Activated CD4-positive, alpha-beta T cell treated with anti-CD3 and anti-CD28 coated beads for 1 hour (primary cell): ENCODE data around the gene POTEI.
"Not testable (repeated sequence)": the region's sequence is repeated elsewhere in the genome, so short reads cannot be mapped to it uniquely, and the experiment has no call there.

Experiments used
- DNase-seq: peaks from one replicate; pipeline ENCODE4 v3.0.0-alpha.2; 2020

Gene POTEI

DNA sequence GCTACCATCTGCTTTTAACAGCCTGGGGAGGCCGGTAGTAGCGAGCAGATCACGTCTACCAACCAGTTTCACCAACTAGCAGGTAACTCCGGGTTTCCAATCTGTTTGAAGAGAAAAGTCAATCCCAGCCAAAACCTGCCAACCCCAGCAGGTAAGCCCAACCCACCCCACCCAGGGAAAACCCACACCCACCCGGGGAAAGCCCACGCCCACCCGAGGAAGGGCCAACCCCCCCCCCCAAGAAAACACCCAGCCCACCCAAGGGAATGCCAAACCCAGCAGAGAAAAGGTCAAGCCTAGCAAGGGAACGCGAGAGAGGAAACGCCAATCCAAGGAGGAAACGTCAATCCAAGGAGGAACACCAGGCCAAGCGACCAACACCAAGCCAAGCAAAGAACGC is at the start of gene POTEI:
TSS of gene POTEI (minus strand) at position 101 of the 400 bp plus-strand sequence. CDS start at position 8, 93 bp downstream.
- not testable (repeated sequence) for DNase-seq

DNA sequence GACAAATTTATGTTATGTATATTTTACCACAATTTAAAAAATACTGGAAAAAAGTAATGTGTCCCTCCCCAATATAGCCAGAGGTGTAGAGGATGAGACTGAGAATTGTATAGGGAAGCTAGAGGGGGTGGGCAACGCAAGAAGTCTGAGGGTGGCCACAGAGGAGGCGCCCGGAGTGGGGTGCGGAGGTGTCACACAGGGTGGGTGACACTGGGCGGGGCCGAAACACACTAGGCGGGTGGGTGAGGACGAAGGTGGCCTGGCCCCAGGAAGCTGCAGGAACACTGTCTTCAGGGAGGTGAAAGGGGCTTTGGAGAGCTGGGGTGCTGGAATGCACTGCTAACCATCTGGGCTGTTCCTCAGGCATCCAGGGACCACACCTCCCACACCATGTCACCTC is 47.3 kb upstream of the POTEI start:
- DNase-seq: not testable (repeated sequence)

DNA sequence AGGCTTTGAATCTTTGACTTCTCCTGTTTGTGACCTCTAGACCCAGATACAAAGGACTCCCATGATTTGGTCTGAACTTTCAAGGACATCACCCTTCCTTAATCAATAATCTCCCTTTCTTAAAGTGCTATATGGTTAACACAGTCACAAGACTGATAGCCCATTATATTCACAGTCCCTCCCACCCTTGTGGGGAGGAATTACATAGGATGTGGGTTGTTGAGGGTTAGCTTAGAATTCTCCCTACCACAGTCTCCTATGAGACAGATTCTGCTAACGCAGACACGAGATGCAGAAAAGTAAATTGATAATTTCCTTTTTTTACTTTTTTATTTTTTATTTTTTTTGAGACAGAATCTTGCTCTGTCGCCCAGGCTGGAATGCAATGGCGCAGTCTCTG is 45.0 kb upstream of the POTEI start:
- not testable (repeated sequence) for DNase-seq

DNA sequence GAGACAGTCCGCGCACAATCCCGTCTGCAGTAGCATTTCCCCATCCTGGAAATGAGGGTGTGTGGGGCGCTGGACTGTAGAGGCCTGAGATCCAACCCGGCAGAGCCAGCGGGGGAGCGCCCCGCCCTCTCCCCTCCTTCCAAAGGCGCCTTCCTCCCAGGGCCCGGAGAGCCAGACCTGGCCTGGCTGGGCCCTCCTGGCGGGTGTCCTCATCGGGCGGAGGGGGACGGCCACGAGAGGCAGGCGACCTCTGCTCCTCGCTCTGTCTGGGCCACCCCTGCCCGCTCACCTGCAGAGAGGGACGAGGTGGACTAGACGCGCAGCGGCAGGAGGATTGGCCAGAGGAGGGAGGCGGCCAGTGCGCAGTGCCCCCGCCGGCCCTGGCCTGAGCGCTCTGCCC is 40.3 kb upstream of the POTEI start:
- not testable (repeated sequence) for DNase-seq

DNA sequence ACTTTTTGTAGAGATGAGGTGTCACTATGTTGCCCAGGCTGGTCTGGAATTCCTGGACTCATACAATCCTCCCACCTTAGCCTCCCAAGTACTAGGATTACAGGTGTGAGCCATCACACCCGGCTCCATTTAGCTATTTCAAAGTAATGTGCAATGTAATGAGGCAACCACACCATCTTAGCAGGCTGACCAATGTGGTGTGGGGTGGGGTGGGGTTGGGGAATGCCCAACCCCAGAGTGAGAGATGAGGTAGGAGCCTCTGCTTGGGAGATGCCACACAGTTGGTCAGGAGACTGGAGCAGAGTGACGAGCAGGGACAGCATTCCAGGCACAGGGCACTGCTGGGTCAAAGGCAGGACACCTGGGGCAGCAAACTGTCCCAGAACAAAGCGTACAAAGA is 39.3 kb upstream of the POTEI start:
- not testable (repeated sequence) for DNase-seq

DNA sequence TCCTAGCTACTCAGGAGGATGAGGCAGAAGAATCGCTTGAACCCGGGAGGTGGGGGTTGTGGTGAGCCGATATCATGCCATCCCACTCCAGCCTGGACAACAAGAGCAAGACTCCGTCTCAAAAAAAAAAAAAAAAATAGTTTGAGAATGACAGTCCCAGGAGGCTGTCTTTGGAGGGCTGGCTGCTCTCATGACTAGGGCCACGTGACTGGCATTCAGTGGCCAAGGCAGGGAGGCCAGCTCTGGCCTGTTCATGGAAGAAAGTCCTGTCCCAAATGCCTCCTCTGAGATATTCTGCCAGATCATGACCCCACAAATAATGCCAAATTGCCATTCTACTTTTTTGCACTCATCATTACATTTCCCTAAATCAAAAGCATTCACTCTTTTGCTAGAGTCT is 35.9 kb upstream of the POTEI start:
- not testable (repeated sequence) for DNase-seq

DNA sequence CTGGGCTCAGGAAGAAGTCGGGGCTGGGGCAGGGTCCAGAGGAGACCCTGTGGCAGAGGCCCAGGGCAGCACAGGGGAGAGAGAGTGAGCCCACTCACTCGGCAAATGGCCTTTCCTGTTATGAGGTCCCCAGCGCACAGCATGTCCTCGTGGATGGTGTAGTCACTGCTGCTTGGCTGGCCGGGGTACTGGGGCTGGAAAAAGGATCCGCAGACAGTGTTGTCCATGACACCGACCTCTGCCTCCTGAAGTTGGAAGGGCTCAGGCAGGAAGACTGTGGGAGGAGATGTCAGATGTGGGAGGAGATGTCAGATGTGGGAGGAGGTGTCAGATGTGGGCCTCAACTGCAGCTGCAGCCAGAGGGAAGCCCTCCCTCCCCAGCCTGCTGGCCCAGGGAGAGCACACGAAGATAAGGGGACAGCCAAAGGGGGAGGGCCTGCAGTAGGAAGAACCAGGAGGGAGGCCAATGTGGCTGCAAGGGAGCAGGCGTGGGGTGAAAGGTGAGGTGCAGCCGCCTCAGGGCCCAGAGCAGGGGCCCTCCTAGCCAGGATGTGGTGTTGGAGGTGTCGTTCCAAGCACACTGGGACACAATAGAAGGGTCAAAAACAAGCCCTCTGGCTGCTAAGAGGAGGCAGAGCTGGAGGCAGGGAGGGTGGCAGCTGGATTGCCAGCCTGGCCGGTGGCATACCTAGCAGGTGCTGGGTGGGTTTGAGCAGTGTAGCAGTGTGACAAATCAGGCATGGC is 34.8 kb upstream of the POTEI start:
- DNase-seq: not testable (repeated sequence)

DNA sequence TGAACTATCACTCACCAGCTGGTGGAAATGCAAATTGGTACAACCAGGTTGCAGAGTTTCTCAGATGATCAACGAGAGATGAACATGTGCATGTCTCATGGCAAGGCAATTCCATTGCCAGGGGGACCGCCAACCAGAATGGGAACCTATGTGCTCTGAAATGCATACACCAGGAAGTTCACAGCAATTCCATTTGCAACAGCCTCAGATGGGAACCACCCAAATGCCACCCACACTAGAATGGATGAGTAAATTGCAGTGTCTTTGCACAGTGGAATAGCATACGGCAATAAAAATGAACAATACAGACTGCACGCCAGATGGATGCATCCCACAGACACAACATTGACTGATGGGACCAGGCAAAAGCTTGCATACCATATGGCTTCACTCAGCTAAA is 33.7 kb upstream of the POTEI start:
- not testable (repeated sequence) for DNase-seq

DNA sequence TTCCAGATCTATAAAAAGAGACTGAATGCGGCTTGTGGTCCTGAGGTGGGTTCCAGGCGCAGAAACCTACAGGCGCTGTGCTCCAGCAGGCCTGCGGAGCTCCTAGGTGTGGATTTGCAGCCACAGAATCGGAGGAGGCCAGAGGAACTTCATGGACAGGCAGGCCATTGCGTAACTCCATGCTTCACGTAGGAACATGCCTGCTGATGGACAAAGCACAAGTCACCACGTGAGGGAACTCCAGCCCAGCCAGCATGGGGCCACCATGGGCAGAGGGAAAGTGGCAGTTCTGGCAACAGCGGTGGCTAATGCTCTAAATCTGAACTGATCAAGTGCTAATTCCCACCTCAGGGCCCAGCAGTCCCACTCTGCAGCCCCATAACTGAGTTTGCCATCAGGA is 29.1 kb upstream of the POTEI start:
- not testable (repeated sequence) for DNase-seq

DNA sequence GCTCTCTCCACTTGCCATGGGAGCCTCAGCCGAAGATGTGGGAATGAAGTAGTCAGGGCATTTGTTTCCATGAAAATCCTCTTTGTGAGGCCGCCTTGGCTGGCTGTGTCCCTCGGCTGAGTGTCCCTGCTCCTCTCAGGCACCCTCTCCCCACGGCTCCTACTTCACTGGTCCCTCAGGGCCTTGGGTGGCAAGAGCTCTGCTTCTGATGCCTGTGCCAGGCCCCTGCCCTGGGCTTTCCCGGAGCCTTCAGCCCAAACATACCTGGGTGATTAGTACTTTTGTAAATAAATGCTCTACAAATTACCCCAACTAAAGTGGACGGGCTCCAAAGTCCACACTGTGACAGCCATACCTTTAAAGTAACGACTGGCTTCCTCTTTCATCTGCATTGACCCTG is 27.5 kb upstream of the POTEI start:
- DNase-seq: not testable (repeated sequence)

DNA sequence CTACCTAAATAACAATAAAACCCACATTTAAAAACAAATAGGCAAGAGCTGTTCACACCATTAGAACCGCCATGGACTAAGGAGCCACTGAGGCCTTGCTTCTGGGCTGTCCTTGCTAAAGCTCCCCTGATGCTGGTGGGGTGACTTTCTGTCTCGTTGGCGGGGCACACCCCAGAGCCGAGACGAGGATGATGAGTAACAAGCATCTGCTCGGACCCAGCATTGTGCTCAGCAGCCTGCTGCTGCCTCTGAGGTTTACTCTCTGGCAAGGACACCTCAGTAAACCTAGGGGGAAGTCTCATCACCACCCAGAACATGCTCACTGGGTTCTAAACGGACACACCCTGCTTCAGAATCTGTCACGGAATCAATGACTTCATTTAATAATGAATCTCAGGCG is 22.5 kb upstream of the POTEI start:
- not testable (repeated sequence) for DNase-seq

DNA sequence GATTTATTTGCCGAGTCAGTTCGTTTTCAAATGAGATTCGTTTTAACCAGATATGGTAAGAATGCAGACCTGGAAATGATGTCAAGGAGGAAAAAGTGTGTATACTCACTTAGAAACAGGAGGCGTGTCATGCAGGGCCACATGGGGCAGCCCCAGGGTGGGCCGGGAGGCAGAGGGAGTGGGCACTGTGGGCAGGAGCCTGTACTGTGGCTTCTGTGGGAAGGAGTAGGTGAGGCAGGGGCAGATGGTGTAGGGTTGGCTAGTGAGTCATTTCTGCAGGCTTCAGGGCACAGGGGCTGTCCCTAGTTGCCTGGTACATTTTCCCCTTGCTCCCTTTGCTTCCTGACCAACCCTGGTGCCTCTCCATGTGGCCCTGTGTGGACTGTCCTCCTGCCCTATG is 22.1 kb upstream of the POTEI start:
- DNase-seq: not testable (repeated sequence)

DNA sequence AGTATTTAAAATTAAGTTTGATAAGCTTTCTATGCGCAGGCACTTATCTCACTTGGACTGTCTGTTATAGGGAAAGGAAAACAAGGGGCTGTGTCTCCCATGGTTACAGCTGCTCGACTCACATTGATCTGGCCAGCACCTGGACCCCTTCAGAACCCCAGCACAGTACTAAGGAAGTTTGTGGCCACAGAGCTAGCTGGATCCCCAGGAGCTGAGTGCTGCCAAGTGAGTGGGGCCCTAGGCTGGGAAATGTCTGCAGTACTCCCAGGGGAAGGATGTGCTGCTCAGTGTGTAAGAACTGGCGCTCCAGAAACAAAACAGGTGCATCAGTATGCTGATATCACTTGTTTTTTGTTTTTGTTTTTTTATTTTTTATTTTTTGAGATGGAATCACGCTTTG is 21.1 kb upstream of the POTEI start:
- not testable (repeated sequence) for DNase-seq

DNA sequence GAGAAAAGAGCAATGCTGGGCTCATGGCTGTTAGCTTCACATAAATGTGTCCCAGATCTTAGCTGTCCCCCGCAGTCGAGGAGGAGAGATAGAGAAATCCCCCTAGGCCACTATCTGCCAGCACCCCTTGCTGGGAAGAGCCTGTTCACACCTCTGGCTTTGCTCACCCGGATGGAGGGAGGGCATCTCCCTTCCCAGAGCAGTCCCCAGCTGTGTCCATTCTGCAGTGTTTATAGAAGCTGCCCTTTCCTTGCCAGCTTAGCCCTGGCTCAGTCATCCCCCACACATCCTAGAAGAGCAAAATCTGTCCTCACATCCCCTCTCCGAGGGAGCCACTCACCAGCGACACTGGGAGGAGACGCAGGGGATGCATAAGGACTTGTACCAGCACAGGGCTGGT is 20.4 kb upstream of the POTEI start:
- DNase-seq: not testable (repeated sequence)

DNA sequence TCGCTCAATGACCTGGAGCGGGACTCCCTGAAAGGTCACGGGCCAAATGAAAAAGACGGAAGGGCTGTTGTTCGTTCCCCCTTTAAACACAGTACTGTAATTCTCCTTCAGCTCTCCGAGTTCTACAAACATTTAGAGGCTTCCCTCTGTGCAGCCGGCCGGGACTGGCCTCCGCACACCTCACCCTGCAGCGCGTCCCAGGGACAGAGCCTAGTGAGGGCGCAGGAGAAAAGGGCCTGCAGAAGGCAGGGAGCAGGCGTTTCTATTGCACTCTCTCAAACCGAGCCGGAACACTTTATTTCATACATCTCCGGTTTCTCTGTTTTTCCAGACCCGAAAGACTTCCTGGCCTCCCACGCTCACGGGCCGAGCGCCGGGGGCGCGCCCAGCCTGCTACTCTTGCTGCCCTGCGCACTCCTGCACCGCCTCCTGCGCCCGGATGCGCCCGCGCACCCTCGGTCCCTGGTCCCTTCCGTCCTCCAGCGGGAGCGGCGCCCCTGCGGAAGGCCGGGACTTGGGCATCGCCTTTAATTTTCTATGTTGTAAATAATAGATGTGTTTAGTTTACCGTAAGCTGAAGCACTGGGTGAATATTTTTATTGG is 18.3 kb upstream of the POTEI start:
- not testable (repeated sequence) for DNase-seq

DNA sequence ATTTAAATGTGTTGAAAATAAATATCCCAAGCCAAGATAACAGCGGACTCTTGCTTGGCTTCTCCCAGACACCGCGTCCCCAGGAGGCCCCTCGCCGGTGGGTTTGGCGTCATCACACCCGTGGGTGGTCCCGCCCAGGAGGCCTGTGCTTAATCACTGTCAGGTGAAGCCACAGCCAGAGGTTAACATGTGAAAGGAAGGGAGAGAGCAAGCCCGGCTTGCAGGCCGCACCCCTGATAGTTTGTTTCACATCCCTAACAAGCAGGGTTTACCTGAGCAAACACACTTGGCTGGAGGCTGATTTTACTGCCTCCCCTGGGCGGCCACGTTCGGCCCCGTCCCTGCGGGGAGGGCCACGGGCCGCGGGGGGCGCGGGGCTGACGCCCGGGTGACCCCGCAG is 13.3 kb upstream of the POTEI start:
- not testable (repeated sequence) for DNase-seq

DNA sequence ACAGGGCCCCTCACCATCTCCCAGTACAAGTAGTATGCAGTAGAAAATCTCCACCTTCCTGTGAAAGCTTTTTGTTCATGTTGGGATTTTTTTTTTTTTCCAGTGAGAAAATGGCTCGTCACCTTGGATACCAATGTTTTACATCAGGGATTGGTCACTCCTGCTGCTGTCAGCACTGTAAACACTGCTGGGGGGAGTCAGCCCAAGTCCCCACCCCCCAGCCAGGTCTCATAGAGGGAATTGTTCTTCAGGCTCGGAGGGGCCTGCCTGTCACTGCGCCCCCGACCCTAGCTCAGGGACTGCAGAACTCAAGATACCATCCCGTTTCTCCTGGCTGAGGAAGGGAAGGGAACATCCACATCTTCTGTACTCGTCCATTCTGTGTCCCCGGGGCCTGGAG is 11.9 kb upstream of the POTEI start, which contains the start of gene CFC1B:
TSS of gene CFC1B (plus strand) at position 231 of the 400 bp plus-strand sequence. CDS start 263 bp downstream, outside the sequence.
- not testable (repeated sequence) for DNase-seq

DNA sequence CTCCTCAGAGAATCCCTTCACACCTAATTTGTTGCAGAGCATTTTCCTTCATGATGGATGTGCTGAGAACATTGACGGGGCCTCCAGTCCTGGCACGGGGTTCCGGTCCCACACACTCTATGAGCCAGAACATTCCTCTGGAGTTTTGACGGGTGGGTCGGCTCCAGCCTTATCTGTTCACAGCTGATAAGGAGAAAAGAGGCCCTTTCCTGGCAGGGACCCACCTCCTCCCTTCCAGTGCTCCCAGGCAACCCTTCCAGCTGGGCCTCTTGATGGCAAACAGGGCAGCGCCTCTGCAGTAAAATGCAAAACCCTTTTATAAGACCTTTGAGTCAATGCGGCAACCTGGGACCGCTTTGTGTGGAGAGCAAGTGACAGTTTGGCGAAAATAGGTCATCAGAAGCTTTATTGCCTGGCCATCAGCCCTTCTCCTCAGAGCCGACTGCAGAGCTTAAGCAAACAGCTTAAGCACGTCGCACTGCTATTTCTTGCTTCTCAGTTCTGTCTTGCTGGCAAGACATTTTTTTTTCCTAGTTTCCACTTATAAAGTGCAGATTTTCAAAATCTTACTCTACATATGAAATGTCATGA is 9.5 kb upstream of the POTEI start:
- not testable (repeated sequence) for DNase-seq

DNA sequence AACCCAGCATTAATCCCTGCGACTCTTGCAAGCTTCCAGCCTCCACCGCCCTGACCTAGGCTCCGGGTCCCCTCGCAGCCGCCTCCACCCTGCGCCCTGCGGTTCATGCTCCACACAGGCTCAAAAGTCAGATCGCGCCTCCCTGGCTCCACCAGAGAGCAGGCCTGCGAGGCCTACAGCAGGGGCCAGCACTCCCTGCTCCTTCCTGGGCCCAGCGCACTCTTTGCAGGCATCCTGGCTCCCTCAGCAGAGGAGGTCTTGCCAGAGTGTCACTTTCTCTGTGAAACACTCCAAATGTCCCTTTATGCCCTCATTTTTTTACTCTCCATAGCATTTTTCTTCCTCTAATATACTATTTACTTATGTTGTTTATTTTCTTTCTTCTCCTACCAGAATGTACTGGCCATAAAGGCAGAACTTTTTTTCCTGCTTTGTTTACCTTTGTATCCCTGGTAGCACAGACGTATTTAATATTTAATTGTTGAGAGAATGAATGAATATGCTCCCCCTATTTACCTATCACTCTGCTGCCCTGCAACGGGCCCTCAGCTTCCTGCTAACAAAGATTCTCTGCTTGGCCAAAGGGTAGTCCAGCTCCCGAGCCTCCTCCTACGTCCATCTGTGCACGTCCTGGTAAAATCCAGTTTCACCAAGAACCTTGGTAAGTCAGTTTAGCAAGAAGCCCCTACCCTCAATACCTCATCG is 2.8 kb upstream of the POTEI start:
- DNase-seq: not testable (repeated sequence)

DNA sequence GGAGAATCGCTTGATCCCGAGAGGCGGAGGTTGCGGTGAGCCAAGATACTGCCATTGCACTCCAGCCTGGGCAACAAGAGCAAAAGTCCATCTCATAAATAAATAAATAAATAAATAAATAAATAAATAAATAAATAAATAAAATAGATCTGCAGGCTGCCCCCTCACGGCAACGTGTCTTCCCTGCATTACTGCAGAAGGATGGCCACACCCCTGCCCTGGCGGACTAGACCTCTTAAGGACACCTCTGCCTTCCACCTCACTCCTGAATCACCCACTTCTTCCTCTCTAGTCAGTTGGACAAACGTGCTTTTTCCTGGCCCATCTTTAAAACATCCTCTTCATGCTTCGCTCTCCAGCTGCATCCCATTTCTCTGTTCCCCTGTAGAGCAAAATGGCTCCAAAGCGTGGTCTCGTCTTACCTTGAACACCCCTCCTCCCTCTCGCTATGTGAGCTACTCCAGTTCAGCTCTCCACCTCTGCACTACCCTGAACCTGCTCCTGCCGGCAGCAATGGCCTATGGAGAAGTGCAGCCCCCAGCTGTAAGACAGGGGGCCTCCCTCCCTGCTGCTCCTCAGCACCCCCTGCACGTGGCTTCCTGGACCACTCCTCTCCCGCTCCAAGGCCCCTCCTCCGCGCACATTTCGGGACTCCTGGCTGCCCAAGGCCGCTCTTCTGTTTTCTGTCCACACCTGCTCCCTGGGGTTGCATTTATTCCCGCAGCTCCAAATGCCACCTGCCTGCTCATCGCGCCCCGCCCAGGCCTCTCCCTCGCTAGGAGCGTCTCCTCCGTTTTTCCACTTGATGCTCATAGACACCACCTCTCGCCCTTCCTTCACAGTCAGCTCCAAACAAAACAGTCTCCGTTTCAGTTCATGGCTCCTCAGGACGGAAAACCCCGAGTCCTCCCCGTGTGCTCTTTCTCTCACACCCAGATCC is 1.9 kb upstream of the POTEI start:
- DNase-seq: not testable (repeated sequence)

DNA sequence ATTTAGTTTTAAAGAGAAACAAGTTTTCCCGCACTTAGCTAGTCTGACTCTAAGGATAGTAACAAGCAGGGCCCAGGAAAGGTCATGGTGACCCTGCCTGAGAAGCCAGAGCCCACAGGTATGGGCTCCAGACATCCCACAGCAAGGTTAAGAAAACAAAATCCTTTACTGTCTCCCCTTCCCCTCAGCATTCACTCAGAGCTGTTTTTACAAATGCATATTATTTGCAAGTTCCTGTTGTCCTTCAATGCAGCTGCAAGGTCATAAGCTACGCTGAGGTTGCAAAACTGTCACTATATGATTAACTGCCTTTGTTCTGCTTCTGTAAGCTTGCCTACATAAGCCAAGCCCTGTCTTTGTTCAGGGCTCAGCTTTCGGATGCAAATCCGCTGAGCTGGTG is 18.1 kb downstream of the POTEI start:
- not testable (repeated sequence) for DNase-seq

DNA sequence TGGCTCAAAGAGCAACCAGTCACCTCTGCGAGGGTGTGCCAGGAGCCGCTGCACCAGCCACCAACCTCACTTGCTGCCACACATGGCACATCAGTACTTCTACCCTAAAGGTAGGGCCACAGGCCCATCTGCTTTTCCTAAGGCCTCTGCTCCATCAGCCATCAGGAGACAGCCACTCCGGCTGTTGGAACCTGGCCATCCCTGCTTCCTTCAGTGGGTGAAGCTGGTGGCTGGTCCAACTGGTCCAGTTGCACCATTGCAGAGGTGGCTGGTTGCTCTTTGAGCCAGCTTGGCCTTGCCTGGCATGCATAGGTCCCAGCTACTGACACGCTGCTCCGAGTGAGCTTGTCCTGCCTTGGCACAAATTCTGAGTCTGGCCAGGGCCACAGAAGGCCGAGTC is 53.7 kb downstream of the POTEI start:
- DNase-seq: not testable (repeated sequence)
